LNCAP (cell line): ENCODE measurements around the gene RHBDL3.

Experiments
- TF ChIP-seq, protein P1 (sequence below): fragments of 450-650 bp; IDR thresholded peaks from 2 replicates; pipeline ENCODE4 v1.5.1; 2017; ENCODE audit warnings: mild to moderate bottlenecking

RHBDL3 gene

DNA sequence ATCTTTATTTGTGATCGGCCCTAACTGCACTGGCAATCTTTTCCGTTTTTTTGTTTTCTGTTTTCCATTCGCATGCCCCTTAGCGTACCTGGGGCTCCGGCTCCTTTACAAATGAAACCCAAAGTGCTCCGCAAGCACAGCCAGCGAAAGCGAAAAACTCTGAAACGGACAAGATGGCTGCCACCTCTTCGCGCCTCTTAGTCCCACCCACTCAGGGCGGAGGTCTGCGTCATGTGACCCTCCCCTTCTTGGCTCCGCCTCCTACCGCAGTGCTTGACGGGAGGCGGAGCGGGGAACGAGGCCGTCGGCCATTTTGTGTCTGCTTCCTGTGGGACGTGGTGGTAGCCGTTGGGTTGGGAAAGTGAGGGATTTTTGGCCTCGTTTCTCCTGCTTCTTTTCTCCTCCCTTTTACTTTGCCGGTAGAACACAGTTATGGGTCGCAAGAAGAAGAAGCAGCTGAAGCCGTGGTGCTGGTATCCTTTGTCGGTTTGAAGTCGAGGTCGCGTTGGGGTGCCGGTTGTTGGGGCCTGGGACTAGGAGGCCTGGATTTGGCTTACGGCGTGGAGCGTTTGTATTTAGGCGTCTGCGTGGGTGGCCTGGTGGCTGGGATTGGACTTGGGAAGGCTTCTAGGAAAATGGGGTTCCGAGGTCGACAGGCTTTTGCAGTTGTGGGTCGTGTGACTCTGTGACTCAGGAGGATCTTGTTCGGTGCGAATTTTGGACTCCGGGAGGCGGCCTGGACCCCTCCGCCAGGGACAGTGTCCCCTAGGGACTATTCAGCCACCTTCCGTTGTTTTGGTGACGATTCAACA, 84.4 kb downstream of the RHBDL3 start, which contains the start of gene ZNF207:
TSS of gene ZNF207 (plus strand) at position 304 of the 812 bp plus-strand sequence. CDS start at position 433, 129 bp downstream.
- TF ChIP-seq, protein P1, sequence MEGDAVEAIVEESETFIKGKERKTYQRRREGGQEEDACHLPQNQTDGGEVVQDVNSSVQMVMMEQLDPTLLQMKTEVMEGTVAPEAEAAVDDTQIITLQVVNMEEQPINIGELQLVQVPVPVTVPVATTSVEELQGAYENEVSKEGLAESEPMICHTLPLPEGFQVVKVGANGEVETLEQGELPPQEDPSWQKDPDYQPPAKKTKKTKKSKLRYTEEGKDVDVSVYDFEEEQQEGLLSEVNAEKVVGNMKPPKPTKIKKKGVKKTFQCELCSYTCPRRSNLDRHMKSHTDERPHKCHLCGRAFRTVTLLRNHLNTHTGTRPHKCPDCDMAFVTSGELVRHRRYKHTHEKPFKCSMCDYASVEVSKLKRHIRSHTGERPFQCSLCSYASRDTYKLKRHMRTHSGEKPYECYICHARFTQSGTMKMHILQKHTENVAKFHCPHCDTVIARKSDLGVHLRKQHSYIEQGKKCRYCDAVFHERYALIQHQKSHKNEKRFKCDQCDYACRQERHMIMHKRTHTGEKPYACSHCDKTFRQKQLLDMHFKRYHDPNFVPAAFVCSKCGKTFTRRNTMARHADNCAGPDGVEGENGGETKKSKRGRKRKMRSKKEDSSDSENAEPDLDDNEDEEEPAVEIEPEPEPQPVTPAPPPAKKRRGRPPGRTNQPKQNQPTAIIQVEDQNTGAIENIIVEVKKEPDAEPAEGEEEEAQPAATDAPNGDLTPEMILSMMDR, result no peak

DNA sequence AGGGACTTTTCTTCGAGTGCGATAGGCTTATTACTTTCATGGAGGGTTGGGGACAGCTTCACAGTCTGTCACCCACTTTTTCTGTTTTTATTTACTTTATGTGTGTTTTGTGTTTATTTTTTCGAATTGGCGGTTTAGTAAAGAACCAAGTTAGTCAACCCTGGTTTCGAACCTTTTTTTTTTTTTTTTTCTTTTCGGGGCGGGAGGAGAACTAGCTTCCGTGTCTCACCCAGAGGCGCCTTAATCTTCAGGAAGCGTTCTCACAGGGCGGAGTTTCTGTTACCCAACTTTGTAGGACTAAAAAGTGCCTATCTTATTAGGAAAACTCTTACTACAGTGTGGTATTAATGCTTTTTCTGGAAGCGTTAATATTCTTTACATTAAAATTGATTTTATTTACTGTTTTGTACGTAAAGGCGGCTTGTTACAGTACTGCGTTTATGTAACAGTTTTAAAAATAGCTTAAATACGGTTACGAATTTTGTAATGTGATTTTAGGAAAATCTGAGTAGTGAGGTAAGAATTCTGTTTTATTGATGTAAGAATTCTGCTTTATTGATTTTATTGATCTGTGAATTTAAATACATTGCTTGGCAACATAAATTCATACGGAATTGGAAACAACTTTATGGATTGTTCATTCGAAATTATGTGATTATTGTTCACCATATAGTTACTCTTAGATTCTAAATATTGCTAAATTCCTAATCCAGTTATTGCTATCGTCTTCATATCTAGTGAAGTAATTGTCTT, 85.2 kb downstream of the RHBDL3 start:
- TF ChIP-seq, protein P1, result no peak

DNA sequence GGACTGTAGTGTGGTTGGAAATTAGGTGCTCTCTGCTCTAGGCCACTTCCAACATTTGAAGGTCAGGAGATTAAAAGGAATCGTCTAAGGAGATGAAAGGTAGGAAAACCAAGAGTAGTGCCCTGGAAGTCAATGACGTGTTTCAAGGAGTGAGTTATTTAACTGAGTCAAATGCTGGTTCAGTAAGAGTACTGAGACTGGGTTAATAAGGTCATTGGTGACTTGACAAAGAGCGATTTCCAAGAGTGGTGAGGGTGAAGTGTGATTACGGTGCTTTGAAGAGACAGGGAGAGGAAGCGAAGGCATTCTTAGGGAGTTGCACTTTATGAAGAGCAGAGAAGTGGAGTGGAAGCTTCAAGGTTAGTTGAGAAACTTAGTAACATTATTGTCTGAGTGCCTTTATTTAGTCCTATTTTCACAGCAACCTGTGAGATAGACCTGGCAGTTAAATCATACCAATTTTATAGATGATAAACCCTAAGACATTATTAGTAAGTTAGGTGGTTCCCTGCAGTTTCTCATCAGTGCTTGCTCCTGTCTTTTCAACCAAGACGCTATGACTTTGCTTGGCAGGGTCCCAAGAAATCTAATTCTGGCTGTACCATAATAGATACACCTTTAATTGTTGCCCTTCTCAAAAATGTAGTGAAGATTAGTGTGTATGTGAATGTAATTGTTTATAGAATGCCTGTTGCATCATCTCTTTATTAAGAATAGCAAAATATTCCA, 90.2 kb downstream of the RHBDL3 start:
- TF ChIP-seq, protein P1, result no peak

DNA sequence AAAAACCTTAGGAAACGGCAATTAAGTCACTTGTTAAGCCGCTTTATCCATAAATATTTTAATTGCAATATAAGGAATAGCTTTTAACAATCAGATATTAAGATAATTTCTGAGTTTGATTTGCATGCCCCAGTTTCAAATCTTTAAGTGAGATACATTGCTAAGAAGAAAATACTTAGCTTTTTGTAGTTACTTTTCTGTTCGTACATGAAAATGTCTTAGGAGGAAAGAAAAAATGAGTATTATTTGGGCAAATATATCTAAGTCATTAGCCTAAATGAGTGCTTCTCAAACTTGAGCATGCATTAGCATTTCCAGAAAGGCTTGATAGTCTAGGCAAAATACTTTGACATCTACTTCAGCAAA, 90.7 kb downstream of the RHBDL3 start:
- TF ChIP-seq, protein P1, result no peak

DNA sequence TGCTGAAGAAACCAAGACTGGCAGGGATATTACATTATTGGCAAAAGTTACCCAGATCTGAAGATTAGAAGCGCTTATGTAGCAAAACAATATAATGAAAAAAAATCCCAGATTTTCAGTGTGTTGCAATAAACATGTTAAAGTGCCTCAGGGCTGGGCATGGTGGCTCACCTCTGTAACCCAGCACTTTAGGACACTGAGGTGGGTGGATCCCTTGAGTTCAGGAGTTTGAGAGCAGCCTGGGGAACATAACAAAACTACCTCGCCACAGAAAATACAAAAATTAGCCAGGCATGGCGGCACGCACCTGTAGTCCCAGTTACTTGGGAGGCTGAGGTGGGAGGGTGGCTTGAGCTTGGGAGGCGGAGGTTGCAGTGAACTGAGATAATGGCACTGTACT, 91.1 kb downstream of the RHBDL3 start:
- TF ChIP-seq, protein P1, result no peak

DNA sequence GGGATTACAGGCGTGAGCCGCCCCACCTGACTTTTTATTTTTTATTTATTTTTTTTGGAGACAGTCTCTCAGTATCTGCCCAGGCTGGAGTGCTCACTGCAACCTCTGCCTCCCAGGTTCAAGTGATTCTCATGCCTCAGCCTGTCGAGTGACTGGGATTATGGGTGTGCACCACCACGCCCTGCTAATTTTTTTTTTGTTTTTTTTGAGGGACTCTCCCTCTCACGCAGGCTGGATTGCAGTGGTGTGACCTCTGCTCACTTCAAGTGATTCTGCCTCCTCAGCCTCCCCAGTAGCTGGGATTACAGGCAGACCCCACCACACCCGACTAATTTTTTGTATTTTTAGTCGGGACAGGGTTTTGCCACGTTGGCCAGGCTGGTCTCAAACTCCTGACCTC, 92.0 kb downstream of the RHBDL3 start:
- TF ChIP-seq, protein P1, result no peak

DNA sequence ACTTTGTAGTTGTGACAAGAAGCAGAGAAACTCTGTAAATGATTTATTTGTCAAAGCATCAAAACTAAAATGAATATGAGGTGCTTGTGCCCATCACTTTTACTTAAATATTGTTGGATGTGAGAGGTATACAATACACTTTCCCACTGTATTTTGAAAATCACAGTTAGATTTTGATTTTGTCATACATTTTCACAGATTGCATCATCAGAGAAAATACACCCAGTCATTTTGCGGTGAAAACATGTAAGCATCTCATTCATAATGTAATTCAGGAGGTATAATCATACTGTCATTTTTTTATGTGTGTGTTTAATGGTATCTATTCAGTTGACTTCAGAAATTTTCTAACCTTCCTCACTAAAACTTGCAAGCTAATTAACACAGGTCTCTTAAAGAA, 95.6 kb downstream of the RHBDL3 start:
- TF ChIP-seq, protein P1, result no peak
